GM12872 (cell line): ENCODE results near the gene HTR3C.

Experiments
- CTCF ChIP-seq: IDR thresholded peaks from 3 replicates; pipeline ENCODE4 v1.5.1; 2011; ENCODE audit warnings: low read depth, mild to moderate bottlenecking, low read length, moderate library complexity; ENCODE audit not compliant: insufficient read depth

HTR3C gene

GRCh38 chr3:184042617-184043016, 10.2 kb upstream of the HTR3C start:
- no peak for TF ChIP-seq CTCF

DNA sequence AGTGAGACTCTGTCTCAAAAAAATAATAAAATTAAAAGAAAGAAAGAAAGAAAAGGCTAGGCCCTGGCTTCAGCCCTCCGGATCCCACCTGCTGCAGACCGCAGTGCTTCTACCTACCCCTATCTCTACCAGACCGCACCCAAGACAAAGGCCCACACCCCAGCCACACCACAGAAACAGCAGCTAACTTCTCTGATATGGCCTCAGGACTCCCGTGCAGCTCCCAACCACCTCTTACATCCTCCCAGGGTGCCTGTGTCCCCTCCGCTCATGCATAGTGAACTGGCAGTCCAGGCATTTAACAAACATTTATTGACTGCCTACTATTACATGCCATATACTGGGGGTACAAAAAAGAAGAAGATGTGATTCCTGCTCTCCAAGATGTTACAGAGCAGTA, 6.9 kb upstream of the HTR3C start:
- TF ChIP-seq CTCF: no peak

GRCh38 chr3:184050217-184050847, 2.5 kb upstream of the HTR3C start:
- TF ChIP-seq CTCF: no peak

DNA sequence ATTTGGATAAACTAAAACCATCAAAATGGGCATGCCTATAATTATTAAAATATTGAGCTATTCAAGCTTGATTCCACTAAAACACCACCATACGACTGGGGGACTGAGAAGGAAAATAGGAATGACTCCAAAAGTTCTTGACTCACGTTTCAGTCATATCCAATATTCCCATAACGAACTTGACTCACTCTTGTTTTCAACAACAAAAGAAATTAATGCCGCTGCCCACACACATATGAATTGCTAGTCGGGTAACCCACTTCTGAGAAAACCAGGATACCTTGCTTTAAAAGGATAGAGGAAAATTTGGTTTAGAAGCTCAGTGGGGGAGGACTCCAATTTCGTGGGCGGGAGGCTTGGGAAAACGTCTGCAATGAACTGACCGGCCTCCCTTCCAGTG, 5.2 kb downstream of the HTR3C start:
- TF ChIP-seq CTCF: no peak

GRCh38 chr3:184059424-184059823, 6.6 kb downstream of the HTR3C start:
- no peak for TF ChIP-seq CTCF

DNA sequence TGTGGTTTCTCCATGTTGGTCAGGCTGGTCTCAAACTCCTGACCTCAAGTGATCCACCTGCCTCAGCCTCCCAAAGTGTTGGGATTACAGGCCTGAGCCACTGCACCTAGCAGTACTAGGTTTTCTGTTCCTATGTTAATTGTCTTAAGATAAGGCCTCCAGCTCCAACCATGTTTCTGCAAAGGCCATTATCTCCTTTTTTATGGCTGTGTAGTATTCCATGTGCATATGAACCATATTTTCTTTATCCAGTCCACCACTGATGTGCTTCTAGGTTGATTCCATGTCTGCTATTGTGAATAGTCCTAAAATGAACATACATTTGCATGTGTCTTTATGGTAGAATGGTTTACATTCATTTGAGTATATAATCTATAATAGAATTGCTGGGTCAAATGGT, 9.8 kb downstream of the HTR3C start:
- TF ChIP-seq CTCF: no peak

- TF ChIP-seq CTCF: no peak
Measured at GRCh38 chr3:184066211-184066610, 13.4 kb downstream of the HTR3C start.
